ENCODE data around the gene FOXK1.
"Not testable (repeated sequence)": the region's sequence is repeated elsewhere in the genome, so short reads cannot be mapped to it uniquely, and the experiment has no call there.

Gene FOXK1

DNA sequence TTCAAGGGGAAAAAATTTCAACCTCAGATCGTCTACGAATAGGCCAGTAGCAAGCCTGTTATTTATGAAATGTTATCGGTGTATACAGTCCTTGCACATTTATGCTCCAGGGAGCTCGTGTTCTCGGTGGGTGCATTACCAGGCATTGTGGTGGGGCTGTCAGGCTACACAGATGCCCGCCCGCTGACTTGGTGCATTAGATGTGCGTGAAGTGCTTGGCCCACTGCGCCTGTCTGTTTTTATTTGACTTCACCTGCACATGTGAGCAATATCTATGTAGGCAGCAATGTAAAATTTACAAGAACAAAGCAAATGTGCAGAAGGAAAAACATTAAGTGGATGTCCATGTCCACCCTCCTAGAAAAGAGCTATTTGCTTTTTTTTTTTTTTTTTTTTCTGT, 2.8 kb downstream of the FOXK1 start:
- peaks cover 8% of the 10 kb centered on the region for H3K36me3 ChIP-seq
- H3K4me3 ChIP-seq (ENCODE audit: low read depth, low read length): peak overlapping the region; percentile 79
- peaks cover 6% of the 10 kb centered on the region for H3K9me3 ChIP-seq
- TF ChIP-seq, protein P1, sequence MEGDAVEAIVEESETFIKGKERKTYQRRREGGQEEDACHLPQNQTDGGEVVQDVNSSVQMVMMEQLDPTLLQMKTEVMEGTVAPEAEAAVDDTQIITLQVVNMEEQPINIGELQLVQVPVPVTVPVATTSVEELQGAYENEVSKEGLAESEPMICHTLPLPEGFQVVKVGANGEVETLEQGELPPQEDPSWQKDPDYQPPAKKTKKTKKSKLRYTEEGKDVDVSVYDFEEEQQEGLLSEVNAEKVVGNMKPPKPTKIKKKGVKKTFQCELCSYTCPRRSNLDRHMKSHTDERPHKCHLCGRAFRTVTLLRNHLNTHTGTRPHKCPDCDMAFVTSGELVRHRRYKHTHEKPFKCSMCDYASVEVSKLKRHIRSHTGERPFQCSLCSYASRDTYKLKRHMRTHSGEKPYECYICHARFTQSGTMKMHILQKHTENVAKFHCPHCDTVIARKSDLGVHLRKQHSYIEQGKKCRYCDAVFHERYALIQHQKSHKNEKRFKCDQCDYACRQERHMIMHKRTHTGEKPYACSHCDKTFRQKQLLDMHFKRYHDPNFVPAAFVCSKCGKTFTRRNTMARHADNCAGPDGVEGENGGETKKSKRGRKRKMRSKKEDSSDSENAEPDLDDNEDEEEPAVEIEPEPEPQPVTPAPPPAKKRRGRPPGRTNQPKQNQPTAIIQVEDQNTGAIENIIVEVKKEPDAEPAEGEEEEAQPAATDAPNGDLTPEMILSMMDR (IDR thresholded peaks at IDR 0.05; ENCODE audit: low read depth, low read length): no peak
- DNase-seq: no peak
- H3K4me1 ChIP-seq: no peaks in the 10 kb centered on the region
- 0 out of 2 replicates have a peak, but pooled peaks cover 4% of the 10 kb centered on the region for H3K27me3 ChIP-seq

DNA sequence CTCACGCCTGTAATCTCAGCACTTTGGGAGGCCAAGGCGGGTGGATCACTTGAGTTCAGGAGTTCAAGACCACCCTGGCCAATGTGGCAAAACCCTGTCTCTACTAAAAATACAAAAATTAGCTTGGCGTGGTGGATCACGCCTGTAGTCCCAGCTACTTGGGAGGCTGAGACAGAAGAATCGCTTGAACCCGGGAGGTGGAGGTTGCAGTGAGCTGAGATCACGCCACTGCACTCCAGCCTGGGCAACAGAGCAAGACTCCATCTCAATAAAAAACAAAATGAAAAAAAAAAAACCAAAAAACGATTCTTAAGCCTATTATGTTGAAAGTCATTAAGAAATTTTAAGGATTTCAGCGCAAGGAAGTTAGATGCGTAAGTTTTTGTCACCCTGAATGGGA, 3.6 kb downstream of the FOXK1 start:
- H3K36me3 ChIP-seq; H3K27me3 ChIP-seq; DNase-seq; H3K4me3 ChIP-seq (ENCODE audit: low read depth, low read length); H3K9me3 ChIP-seq; H3K4me1 ChIP-seq: not testable (repeated sequence)

DNA sequence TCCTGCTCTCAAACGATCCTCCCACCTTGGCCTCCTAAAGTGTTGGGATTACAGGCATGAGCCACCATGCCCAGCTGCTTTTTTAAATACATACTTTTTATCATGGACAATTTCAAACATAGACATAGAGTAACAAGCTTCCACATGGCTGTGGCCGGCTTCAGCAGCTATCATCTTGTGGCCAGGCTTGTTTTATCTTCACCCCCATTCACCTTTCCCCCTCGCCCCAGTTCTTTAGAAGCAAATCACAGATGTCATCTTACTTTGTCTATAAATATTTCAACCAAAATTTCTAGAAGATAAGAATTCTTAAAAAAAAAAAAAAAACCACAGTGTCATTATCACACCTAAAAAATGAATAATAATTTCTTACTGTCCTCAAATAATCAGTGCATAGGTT, 5.9 kb downstream of the FOXK1 start:
- Histone ChIP-seq H3K4me1 (no peaks in the 10 kb centered on the region), H3K36me3 (peaks cover 8% of the 10 kb centered on the region), H3K9me3 (no peaks in the 10 kb centered on the region), H3K4me3 (ENCODE audit: low read depth, low read length) (no peak overlapping the region), H3K27me3 (no peaks in the 10 kb centered on the region)
- no peak for DNase-seq
- TF ChIP-seq, protein P1 (IDR thresholded peaks at IDR 0.05; ENCODE audit: low read depth, low read length): no peak

DNA sequence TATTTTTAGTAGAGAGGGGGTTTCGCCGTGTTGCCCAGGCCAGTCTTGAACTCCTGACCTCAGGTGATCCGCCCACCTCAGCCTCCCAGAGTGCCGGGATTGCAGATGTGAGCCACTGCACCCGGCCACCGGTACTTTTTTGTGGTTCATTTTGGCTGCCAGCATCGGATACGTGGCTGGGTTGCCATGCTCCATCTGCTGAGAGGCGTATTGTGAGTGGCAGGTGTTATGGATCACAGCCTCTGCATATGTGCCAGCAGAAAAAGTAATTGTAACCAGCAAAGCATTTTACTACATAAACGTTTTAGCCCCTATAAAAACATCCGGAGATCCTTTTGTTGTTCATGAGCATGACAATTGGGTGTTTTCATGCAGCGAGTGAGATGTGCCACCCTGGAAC, 7.1 kb downstream of the FOXK1 start:
- H3K4me3 ChIP-seq (ENCODE audit: low read depth, low read length): no peak overlapping the region
- TF ChIP-seq, protein P1 (IDR thresholded peaks at IDR 0.05; ENCODE audit: low read depth, low read length): no peak
- H3K9me3 ChIP-seq: no peaks in the 10 kb centered on the region
- H3K4me1 ChIP-seq: no peaks in the 10 kb centered on the region
- DNase-seq: no peak
- H3K36me3 ChIP-seq: peaks cover 8% of the 10 kb centered on the region
- H3K27me3 ChIP-seq: no peaks in the 10 kb centered on the region

DNA sequence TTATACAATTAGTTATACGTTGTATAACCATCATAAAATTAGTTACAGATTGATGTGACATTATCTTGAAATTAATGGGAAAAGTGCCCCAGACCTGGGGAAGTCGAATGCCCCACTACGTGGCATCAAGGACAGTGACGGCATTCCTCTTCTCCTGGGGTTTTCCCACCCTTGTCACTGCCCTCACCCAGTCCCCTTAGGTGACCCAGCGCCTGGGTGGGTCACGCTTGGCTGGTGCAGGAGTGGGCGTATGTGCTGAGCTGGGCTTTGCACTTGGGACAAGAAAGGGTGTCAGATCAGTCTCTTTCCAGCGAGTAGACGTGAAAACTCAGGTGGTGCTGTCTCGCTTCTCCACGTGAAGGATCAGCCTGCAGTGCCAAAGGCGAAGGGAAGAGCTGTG, 7.6 kb downstream of the FOXK1 start:
- Histone ChIP-seq H3K4me1 (no peaks in the 10 kb centered on the region), H3K27me3 (no peaks in the 10 kb centered on the region), H3K9me3 (no peaks in the 10 kb centered on the region), H3K4me3 (ENCODE audit: low read depth, low read length) (no peak overlapping the region), H3K36me3 (peaks cover 8% of the 10 kb centered on the region)
- DNase-seq: no peak
- TF ChIP-seq, protein P1 (IDR thresholded peaks at IDR 0.05; ENCODE audit: low read depth, low read length): no peak

DNA sequence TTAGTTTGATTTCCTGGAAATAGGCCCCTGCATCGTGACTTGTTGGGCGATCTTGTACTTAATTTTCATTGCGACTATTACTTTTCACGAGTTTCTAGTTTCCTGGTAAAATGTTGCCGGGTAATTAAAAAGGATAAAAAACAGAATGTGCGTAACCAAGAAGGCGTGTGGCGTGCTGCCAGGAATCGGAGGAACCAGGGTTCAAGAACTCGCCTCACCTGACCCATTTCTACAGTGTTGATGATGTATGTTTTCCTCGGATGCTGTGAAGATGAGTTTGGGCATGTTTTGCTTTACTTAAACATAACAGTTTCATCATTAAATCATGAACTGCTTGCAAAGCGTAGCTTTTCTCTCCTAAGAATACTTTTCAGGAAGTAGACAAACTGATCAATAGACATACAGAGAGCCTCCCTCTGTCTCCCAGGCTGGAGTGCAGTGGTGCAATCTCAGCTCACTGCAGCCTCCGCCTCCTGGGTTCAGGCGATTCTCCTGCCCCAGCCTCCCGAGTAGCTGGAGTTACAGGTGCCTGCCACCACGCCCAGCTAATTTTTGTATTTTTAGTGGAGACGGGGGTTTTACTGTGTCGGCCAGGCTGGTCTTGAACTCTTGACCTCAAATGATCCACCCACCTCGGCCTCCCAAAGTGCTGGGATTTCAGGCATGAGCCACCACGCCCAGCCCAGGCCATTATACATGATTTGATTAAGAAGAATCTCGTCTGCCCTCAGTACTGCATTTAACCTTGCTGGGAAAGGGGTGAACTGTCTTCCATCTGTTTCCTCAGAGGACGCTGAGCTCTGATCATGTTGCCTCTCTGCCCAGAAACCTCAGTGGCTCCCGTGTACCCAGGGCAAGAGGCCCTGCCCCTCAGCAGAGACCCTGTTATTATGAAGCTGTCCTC, 9.1 kb downstream of the FOXK1 start:
- TF ChIP-seq, protein P1 (IDR thresholded peaks at IDR 0.05; ENCODE audit: low read depth, low read length): no peak
- Histone ChIP-seq H3K27me3 (no peaks in the 10 kb centered on the region), H3K4me3 (ENCODE audit: low read depth, low read length) (no peak overlapping the region), H3K4me1 (no peaks in the 10 kb centered on the region), H3K9me3 (no peaks in the 10 kb centered on the region), H3K36me3 (peaks cover 9% of the 10 kb centered on the region)
- DNase-seq: no peak
